Measurements from ENCODE around the gene ZNFX1. TPM values are rescaled to one million over a fixed set of nuclear protein-coding genes. Genes with fewer than 3 reads are reported as not detected.

Gene ZNFX1
- total RNA-seq, 2 donors from 2014 or later, result 8.1 to 8.9 TPM

DNA sequence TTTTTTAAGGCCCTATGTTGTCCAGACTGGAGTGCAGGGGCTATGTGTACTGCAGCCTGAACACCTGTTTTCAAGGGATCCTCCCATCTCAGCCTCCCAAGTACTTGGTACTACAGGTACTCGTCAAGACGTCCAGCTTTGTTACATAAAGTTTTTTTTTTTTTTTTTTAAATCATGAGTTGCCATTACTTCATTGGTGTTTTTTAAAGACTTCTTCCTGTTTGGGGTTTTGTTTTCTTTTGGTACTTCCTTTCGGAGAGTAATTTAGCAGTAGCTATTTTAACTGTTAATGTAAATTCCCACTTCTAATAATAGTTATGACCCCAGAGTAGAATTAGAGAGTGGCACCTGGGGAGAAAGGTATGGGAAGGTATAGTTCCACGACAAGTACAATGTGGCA, 10.5 kb downstream of the ZNFX1 start:
- Mint-ChIP-seq H3K4me3 (no peak overlapping the region), H3K9me3 (peaks cover 11% of the 10 kb centered on the region), H3K36me3 (ENCODE audit: low read depth) (peaks cover 74% of the 10 kb centered on the region), H3K27ac (peak overlapping the region; percentile 70), H3K27me3 (ENCODE audit: insufficient read depth) (no peaks in the 10 kb centered on the region), H3K4me1 (peaks cover 5% of the 10 kb centered on the region)
- Histone ChIP-seq H3K27me3 (ENCODE audit: control insufficient read depth, insufficient read depth, low read length, poor library complexity, severe bottlenecking) (no peaks in the 10 kb centered on the region), H3K36me3 (ENCODE audit: control insufficient read depth, insufficient read depth, low read length) (peaks cover 81% of the 10 kb centered on the region), H3K9ac (ENCODE audit: extremely low read depth, low read length, poor library complexity, severe bottlenecking) (no peak overlapping the region), H3K4me3 (ENCODE audit: low read length) (no peak overlapping the region), H3K9me3 (ENCODE audit: control insufficient read depth, low read length) (peaks cover 8% of the 10 kb centered on the region), H3K27ac (ENCODE audit: low read depth, low read length) (no peak overlapping the region), H3K4me1 (ENCODE audit: control insufficient read depth, insufficient read depth, low read length) (no peaks in the 10 kb centered on the region)
- WGBS, 2 experiments (ENCODE audit: insufficient coverage in 1 of 2, insufficient read length in 1 of 2), result 98 to 100% methylated on average over 1 to 4 of the region's 4 CpGs
- no peak for TF ChIP-seq CTCF (conservative IDR thresholded peaks at IDR 0.05)
- no peak for DNase-seq

DNA sequence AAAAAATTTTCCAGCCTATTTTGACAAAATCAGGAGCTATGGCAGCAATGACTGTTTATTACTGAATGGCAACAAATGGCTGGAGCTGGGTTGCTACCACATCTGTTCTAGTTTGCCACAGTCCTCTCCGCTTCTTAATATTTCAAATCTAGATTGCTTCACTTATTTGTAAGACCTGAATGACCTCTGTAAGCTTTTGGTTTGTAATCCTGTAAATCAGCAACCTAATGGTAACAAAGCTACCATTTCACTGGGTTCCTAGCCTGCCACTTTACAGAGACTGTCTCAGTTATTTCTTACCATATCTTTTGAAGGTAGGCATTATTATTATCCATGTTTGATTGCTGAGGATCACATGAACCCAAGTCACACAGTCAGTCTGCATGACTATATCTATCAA, 15.4 kb downstream of the ZNFX1 start:
- H3K36me3 Mint-ChIP-seq (ENCODE audit: low read depth), result peaks cover 67% of the 10 kb centered on the region
- peaks cover 3% of the 10 kb centered on the region for H3K9me3 Mint-ChIP-seq
- Histone ChIP-seq H3K36me3 (ENCODE audit: control insufficient read depth, insufficient read depth, low read length) (peaks cover 69% of the 10 kb centered on the region), H3K9me3 (ENCODE audit: control insufficient read depth, low read length) (no peaks in the 10 kb centered on the region), H3K4me3 (ENCODE audit: low read length) (no peak overlapping the region), H3K4me1 (ENCODE audit: control insufficient read depth, insufficient read depth, low read length) (no peaks in the 10 kb centered on the region), H3K27me3 (ENCODE audit: control insufficient read depth, insufficient read depth, low read length, poor library complexity, severe bottlenecking) (no peaks in the 10 kb centered on the region), H3K9ac (ENCODE audit: extremely low read depth, low read length, poor library complexity, severe bottlenecking) (no peak overlapping the region), H3K27ac (ENCODE audit: low read depth, low read length) (no peak overlapping the region)
- no peak overlapping the region for H3K4me3 Mint-ChIP-seq
- no peak for TF ChIP-seq CTCF (conservative IDR thresholded peaks at IDR 0.05)
- peaks cover 5% of the 10 kb centered on the region for H3K4me1 Mint-ChIP-seq
- 96 to 100% methylated on average over 1 of the region's 1 CpG for WGBS, 2 experiments (ENCODE audit: insufficient coverage in 1 of 2, insufficient read length in 1 of 2)
- DNase-seq, result no peak
- no peak overlapping the region for H3K27ac Mint-ChIP-seq
- no peaks in the 10 kb centered on the region for H3K27me3 Mint-ChIP-seq (ENCODE audit: insufficient read depth)

- H3K4me1 Mint-ChIP-seq, result peaks cover 5% of the 10 kb centered on the region
- Histone ChIP-seq H3K36me3 (ENCODE audit: control insufficient read depth, insufficient read depth, low read length) (peaks cover 77% of the 10 kb centered on the region), H3K27me3 (ENCODE audit: control insufficient read depth, insufficient read depth, low read length, poor library complexity, severe bottlenecking) (no peaks in the 10 kb centered on the region), H3K4me3 (ENCODE audit: low read length) (no peak overlapping the region), H3K4me1 (ENCODE audit: control insufficient read depth, insufficient read depth, low read length) (no peaks in the 10 kb centered on the region), H3K9me3 (ENCODE audit: control insufficient read depth, low read length) (no peaks in the 10 kb centered on the region), H3K9ac (ENCODE audit: extremely low read depth, low read length, poor library complexity, severe bottlenecking) (no peak overlapping the region), H3K27ac (ENCODE audit: low read depth, low read length) (no peak overlapping the region)
- DNase-seq, result no peak
- H3K4me3 Mint-ChIP-seq, result no peak overlapping the region
- no peak overlapping the region for H3K27ac Mint-ChIP-seq
- 98% methylated on average over 3 of the region's 3 CpGs; no CpG with 5 or more reads in 1 of the 2 experiments for WGBS, 2 experiments (ENCODE audit: insufficient coverage in 1 of 2, insufficient read length in 1 of 2)
- peaks cover 75% of the 10 kb centered on the region for H3K36me3 Mint-ChIP-seq (ENCODE audit: low read depth)
- no peaks in the 10 kb centered on the region for H3K27me3 Mint-ChIP-seq (ENCODE audit: insufficient read depth)
- peaks cover 3% of the 10 kb centered on the region for H3K9me3 Mint-ChIP-seq
- no peak for TF ChIP-seq CTCF (conservative IDR thresholded peaks at IDR 0.05)
Measured at GRCh38 chr20:49261173-49261572, 16.7 kb downstream of the ZNFX1 start.

Measured in endodermal cell (in vitro differentiated cells).